A673 (cell line): Measurements from ENCODE around the gene MTG2. TPM values are rescaled to one million over a fixed set of nuclear protein-coding genes. Genes with fewer than 3 reads are reported as not detected.

Experiments used
- BruUV-seq: library from RNA; stranded (reverse); fragments of 400-500 nt; replicated peaks from 2 replicates; lab custom pipeline; 2021; lab: Mats Ljungman, UMichigan
- CTCF ChIA-PET: fragments of 300-600 bp; sonication (Branson Sonifier 250); formaldehyde crosslinking; loops from one replicate; lab custom pipeline; 2022; ENCODE audit warnings: antibody characterized with exemption; lab: Charles Lee
- POLR2A ChIA-PET: fragments of 300-600 bp; sonication (Branson Sonifier 250); formaldehyde crosslinking; loops from one replicate; lab custom pipeline; 2022; ENCODE audit warnings: antibody characterized with exemption; ENCODE audit not compliant: low non-redundant PET; lab: Charles Lee
- DNase-seq: peaks from one replicate; pipeline ENCODE4 v3.0.0-alpha.2; 2015; ENCODE audit warnings: low spot score
- H3K27ac ChIP-seq: fragments of 200-600 bp; sonication (generic); 2 replicates; pipeline ENCODE4 v1.5.1; 2016; ENCODE audit warnings: mixed run types, low read depth, mild to moderate bottlenecking, mixed read lengths, antibody characterized with exemption, low read length; ENCODE audit not compliant: poor library complexity, severe bottlenecking
- H3K27me3 ChIP-seq: fragments of 200-600 bp; sonication (generic); replicated peaks from 2 replicates; pipeline ENCODE4 v1.6.1; 2017; ENCODE audit warnings: mixed run types, low read depth, mild to moderate bottlenecking, mixed read lengths, antibody characterized with exemption, low read length; ENCODE audit not compliant: insufficient read depth, poor library complexity
- H3K36me3 ChIP-seq: fragments of 200-600 bp; sonication (generic); 2 replicates; pipeline ENCODE4 v1.6.1; 2016; ENCODE audit warnings: mixed run types, mild to moderate bottlenecking, mixed read lengths, antibody characterized with exemption, low read length; ENCODE audit not compliant: insufficient read depth, poor library complexity, severe bottlenecking
- H3K4me1 ChIP-seq: fragments of 200-600 bp; sonication (generic); 2 replicates; pipeline ENCODE4 v1.6.1; 2017; ENCODE audit warnings: mixed run types, mild to moderate bottlenecking, mixed read lengths, antibody characterized with exemption, low read length; ENCODE audit not compliant: insufficient read depth, poor library complexity, severe bottlenecking
- H3K4me3 ChIP-seq: fragments of 200-600 bp; sonication (generic); 2 replicates; pipeline ENCODE4 v1.5.1; 2016; ENCODE audit warnings: low read depth, mixed run types, mild to moderate bottlenecking, mixed read lengths, low read length; ENCODE audit not compliant: poor library complexity, severe bottlenecking
- H3K9me3 ChIP-seq: fragments of 200-600 bp; sonication (generic); 2 replicates; pipeline ENCODE4 v1.6.1; 2016; ENCODE audit warnings: mixed run types, low read depth, mild to moderate bottlenecking, mixed read lengths, antibody characterized with exemption, low read length; ENCODE audit not compliant: poor library complexity, severe bottlenecking
- CTCF ChIP-seq: fragments of 300-800, 200-600 bp; sonication (generic); conservative IDR thresholded peaks from 2 replicates; pipeline ENCODE4 v1.5.1; 2017; ENCODE audit warnings: low read depth, mild to moderate bottlenecking, antibody characterized with exemption, low read length, moderate library complexity, mixed read lengths
- EZH2 ChIP-seq: fragments of 200-600 bp; sonication (generic); IDR thresholded peaks from 2 replicates; pipeline ENCODE4 v1.6.1; 2017; ENCODE audit warnings: borderline replicate concordance, low read depth, mild to moderate bottlenecking, mixed read lengths, antibody characterized with exemption, low read length; ENCODE audit not compliant: poor library complexity, severe bottlenecking
- intact Hi-C: fragments of 100-400 bp; cut with micrococcal nuclease; formaldehyde crosslinking; loops from one replicate; pipeline ENCODE4 v1.10.0; 2022; ENCODE audit not compliant: unreplicated experiment
- total RNA-seq: library from RNA; stranded (reverse); gene quantifications from 2 replicates; pipeline ENCODE4 v1.2.3, GENCODE V29; 2021

The MTG2 gene
- total RNA-seq, 1 experiment from 2014 or later, result 40.9 TPM

DNA sequence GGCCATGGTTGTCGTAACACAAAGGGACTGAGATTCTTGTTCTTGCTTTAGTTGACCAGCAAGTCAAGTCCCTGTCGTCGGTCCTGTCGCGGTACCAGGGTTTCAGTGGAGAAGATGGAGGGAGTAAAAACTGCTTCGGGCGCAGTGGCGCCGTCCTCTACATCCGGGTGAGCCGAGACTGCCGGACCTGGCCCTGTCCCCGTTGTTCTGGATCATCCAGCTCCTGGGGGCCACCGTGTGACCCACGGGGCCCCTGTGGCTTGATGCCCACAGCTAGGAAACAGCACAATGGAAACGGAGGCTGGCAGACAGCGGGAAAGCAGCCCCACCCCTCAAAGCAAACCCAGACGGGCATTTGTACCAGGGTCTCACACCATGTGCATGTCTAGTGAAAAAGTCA lies 15.0 kb downstream of the MTG2 start:
- CTCF ChIA-PET, result no interaction called here
- POLR2A ChIA-PET, result no interaction called here
- intact Hi-C loops, result no loop called here

GRCh38 chr20:62198496-62198895 lies 15.7 kb downstream of the MTG2 start:
- H3K36me3 ChIP-seq, result peaks cover 42% of the 10 kb centered on the region
- no TSS peak for BruUV-seq
- no peak for DNase-seq
- H3K4me1 ChIP-seq, result peaks cover 28% of the 10 kb centered on the region
- POLR2A ChIA-PET, result no interaction called here
- no peak overlapping the region for H3K4me3 ChIP-seq
- CTCF ChIA-PET, result no interaction called here
- TF ChIP-seq EZH2 (no peak), CTCF (no peak)
- no peaks in the 10 kb centered on the region for H3K27me3 ChIP-seq
- H3K9me3 ChIP-seq, result no peaks in the 10 kb centered on the region
- intact Hi-C loops, result no loop called here
- no peak overlapping the region for H3K27ac ChIP-seq

More for the DNA sequence above, 15.0 kb downstream of the MTG2 start:
- H3K4me1 ChIP-seq, result peaks cover 21% of the 10 kb centered on the region
- no TSS peak for BruUV-seq
- peak overlapping the region; percentile 5 for H3K27ac ChIP-seq
- TF ChIP-seq EZH2 (no peak), CTCF (no peak)
- DNase-seq, result no peak
- H3K36me3 ChIP-seq, result peaks cover 45% of the 10 kb centered on the region
- no peak overlapping the region for H3K4me3 ChIP-seq
- H3K9me3 ChIP-seq, result no peaks in the 10 kb centered on the region
- no peaks in the 10 kb centered on the region for H3K27me3 ChIP-seq

DNA sequence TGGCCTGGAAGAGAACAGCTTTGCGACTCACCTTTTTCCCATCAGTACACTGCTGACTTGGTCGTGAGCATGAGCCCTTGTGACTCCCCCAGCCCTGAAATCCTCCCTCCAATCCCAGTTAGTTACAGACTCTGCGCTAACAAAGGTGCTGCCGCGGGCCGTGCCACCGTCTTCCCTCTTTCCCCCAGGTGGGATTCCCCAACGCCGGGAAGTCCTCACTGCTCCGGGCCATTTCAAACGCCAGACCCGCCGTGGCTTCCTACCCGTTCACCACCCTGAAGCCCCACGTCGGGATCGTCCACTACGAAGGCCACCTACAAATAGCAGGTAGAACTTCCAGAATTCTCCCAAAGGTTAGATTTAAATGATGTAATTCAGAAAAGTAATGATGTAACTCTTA lies 16.1 kb downstream of the MTG2 start:
- Histone ChIP-seq H3K4me1 (peaks cover 32% of the 10 kb centered on the region), H3K27ac (no peak overlapping the region), H3K27me3 (no peaks in the 10 kb centered on the region), H3K4me3 (no peak overlapping the region), H3K36me3 (peaks cover 42% of the 10 kb centered on the region), H3K9me3 (no peaks in the 10 kb centered on the region)
- intact Hi-C loops, result no loop called here
- ChIA-PET POLR2A (no interaction called here), CTCF (no interaction called here)
- TF ChIP-seq CTCF, result no peak
- no peak for TF ChIP-seq EZH2
- BruUV-seq, result no TSS peak
- DNase-seq, result no peak
